ENCODE data around the gene COX6B2.

Gene COX6B2

GRCh38 chr19:55362174-55362989 is 7.9 kb upstream of the COX6B2 start:
- no peak for DNase-seq

- no peak for DNase-seq
Observed at GRCh38 chr19:55360902-55361301, 6.4 kb upstream of the COX6B2 start.

- peak; percentile 81 for DNase-seq
Observed at GRCh38 chr19:55358943-55359908, 4.7 kb upstream of the COX6B2 start.

- DNase-seq, result no peak
Observed at GRCh38 chr19:55358493-55358892, 4.0 kb upstream of the COX6B2 start.

GRCh38 chr19:55355213-55355821 is 798 bp upstream of the COX6B2 start:
- DNase-seq, result peak; percentile 14

- no peak for DNase-seq
Observed at GRCh38 chr19:55353803-55354697, 469 bp downstream of the COX6B2 start.

GRCh38 chr19:55353356-55353802 is 1.1 kb downstream of the COX6B2 start:
- no peak for DNase-seq

- DNase-seq, result no peak
Observed at GRCh38 chr19:55352549-55353145, 1.9 kb downstream of the COX6B2 start.

- no peak for DNase-seq
Observed at GRCh38 chr19:55352040-55352439, 2.5 kb downstream of the COX6B2 start.

GRCh38 chr19:55350620-55351315 is 3.8 kb downstream of the COX6B2 start:
- no peak for DNase-seq

GRCh38 chr19:55348317-55349034 is 6.0 kb downstream of the COX6B2 start:
- no peak for DNase-seq

- DNase-seq, result no peak
Observed at GRCh38 chr19:55347442-55348009, 7.0 kb downstream of the COX6B2 start.

- no peak for DNase-seq
Observed at GRCh38 chr19:55346725-55347441, 7.6 kb downstream of the COX6B2 start.

GRCh38 chr19:55345818-55346724 is 8.4 kb downstream of the COX6B2 start:
- DNase-seq, result no peak

GRCh38 chr19:55345101-55345817 is 9.3 kb downstream of the COX6B2 start:
- DNase-seq, result no peak

GRCh38 chr19:55344444-55344843 is 10.1 kb downstream of the COX6B2 start:
- DNase-seq, result peak; percentile 72
